Measurements from ENCODE around the gene TRIP6. TPM values are rescaled to one million over a fixed set of nuclear protein-coding genes. Genes with fewer than 3 reads are reported as not detected.
"Not testable (repeated sequence)": the region's sequence is repeated elsewhere in the genome, so short reads cannot be mapped to it uniquely, and the experiment has no call there.

The TRIP6 gene
- total and polyA plus RNA-seq, 8 donors, result 24.1 to 57.6 (median 34.5) TPM

GRCh38 chr7:100847360-100847759 lies 19.8 kb upstream of the TRIP6 start:
- Histone ChIP-seq H3K27ac (no peak overlapping the region), H3K27me3 (no peaks in the 10 kb centered on the region), H3K4me3 (no peak overlapping the region), H3K36me3 (no peaks in the 10 kb centered on the region), H3K9me3 (no peaks in the 10 kb centered on the region), H3K4me1 (peaks cover 0 to 4% (median 0%) of the 10 kb centered on the region in 3 donors)
- TF ChIP-seq CTCF (IDR thresholded peaks at IDR 0.05), result no peak
- peak in 1 of 6 donors; percentile 7 for DNase-seq
- no peak for ATAC-seq
- WGBS, 2 donors, result 96 to 99% methylated on average over 4 of the region's 4 CpGs
- intact Hi-C loops (cut with DNase I), result no loop called here
- FAIRE-seq, result no peak

- no peaks in the 10 kb centered on the region for H3K27me3 ChIP-seq
- TF ChIP-seq CTCF (IDR thresholded peaks at IDR 0.05), result peak; percentile 55 to 86 (median 80)
- H3K4me3 ChIP-seq, result peak within 1 kb of the TSS; percentile 34 to 67 (median 57)
- H3K4me1 ChIP-seq, result peaks cover 0 to 9% (median 0%) of the 10 kb centered on the region in 3 donors
- peak; percentile 85 to 95 (median 88) for DNase-seq
- intact Hi-C loops (cut with DNase I), result loop anchor here in 1 of 3 donors (5.0 to 10.0 kb wide), 2 partner anchors 55 to 147 kb away; partner anchors contain the start of gene POP7
- H3K36me3 ChIP-seq, result no peaks in the 10 kb centered on the region
- H3K9me3 ChIP-seq, result no peaks in the 10 kb centered on the region
- H3K27ac ChIP-seq, result peak within 1 kb of the TSS in 3 of 4 donors; percentile 10 to 31 (median 13)
- WGBS, 2 donors, result 0 to 1% methylated on average over 55 to 71 of the region's 71 CpGs
- no peak for FAIRE-seq
- ATAC-seq, result peak; percentile 98 to 100 (median 100)
Measured at GRCh38 chr7:100852048-100852872, 14.9 kb upstream of the TRIP6 start, which contains the start of gene SLC12A9. TSS of gene SLC12A9 (plus strand) at chr7:100852713. CDS start at chr7:100854198, 1,485 bp downstream.

- FAIRE-seq (no peak), DNase-seq (no peak), ATAC-seq (no peak)
- WGBS, 2 donors, result 90% methylated on average over 14 of the region's 14 CpGs
- Histone ChIP-seq H3K36me3 (no peaks in the 10 kb centered on the region), H3K27me3 (no peaks in the 10 kb centered on the region), H3K4me1 (peaks cover 0 to 9% (median 0%) of the 10 kb centered on the region in 3 donors), H3K4me3 (no peak overlapping the region), H3K9me3 (no peaks in the 10 kb centered on the region), H3K27ac (no peak overlapping the region)
- no peak for TF ChIP-seq CTCF (IDR thresholded peaks at IDR 0.05)
- intact Hi-C loops (cut with DNase I), result loop anchor here in 1 of 3 donors (5.0 to 10.0 kb wide), 2 partner anchors 57 to 150 kb away; partner anchors contain the start of gene POP7
Measured at GRCh38 chr7:100854146-100854895, 12.9 kb upstream of the TRIP6 start.

GRCh38 chr7:100854899-100855298 lies 12.3 kb upstream of the TRIP6 start:
- DNase-seq, H3K27me3 ChIP-seq, FAIRE-seq, H3K36me3 ChIP-seq, H3K9me3 ChIP-seq, ATAC-seq, H3K4me1 ChIP-seq, H3K4me3 ChIP-seq, H3K27ac ChIP-seq: not testable (repeated sequence)
- intact Hi-C loops (cut with DNase I), result loop anchor here in 2 of 3 donors (5.0 to 10.0 kb wide), 2 partner anchors 58 to 150 kb away; partner anchors contain the start of gene POP7 (in 1 of the 2)
- 92 to 95% methylated on average over 9 of the region's 9 CpGs for WGBS, 2 donors

GRCh38 chr7:100855515-100855914 lies 11.7 kb upstream of the TRIP6 start:
- Histone ChIP-seq H3K9me3 (no peaks in the 10 kb centered on the region), H3K27ac (no peak overlapping the region), H3K4me1 (peaks cover 0 to 9% (median 0%) of the 10 kb centered on the region in 3 donors), H3K4me3 (no peak overlapping the region), H3K36me3 (no peaks in the 10 kb centered on the region), H3K27me3 (no peaks in the 10 kb centered on the region)
- FAIRE-seq (no peak), ATAC-seq (no peak), DNase-seq (peak in 1 of 6 donors; percentile 36)
- 89 to 94% methylated on average over 10 of the region's 10 CpGs for WGBS, 2 donors
- intact Hi-C loops (cut with DNase I), result loop anchor here in 2 of 3 donors (5.0 to 10.0 kb wide), 2 partner anchors 58 to 151 kb away; partner anchors contain the start of gene POP7 (in 1 of the 2)
- TF ChIP-seq CTCF (IDR thresholded peaks at IDR 0.05), result no peak
